ENCODE results near the gene C3orf22. TPM values are rescaled to one million over a fixed set of nuclear protein-coding genes. Genes with fewer than 3 reads are reported as not detected.
A peak's percentile ranks its signal among the peaks of the same experiment; 100 is the strongest.

C3orf22 gene
- total RNA-seq, 6 experiments from 2014 or later, result not detected

- TF ChIP-seq, protein P1, sequence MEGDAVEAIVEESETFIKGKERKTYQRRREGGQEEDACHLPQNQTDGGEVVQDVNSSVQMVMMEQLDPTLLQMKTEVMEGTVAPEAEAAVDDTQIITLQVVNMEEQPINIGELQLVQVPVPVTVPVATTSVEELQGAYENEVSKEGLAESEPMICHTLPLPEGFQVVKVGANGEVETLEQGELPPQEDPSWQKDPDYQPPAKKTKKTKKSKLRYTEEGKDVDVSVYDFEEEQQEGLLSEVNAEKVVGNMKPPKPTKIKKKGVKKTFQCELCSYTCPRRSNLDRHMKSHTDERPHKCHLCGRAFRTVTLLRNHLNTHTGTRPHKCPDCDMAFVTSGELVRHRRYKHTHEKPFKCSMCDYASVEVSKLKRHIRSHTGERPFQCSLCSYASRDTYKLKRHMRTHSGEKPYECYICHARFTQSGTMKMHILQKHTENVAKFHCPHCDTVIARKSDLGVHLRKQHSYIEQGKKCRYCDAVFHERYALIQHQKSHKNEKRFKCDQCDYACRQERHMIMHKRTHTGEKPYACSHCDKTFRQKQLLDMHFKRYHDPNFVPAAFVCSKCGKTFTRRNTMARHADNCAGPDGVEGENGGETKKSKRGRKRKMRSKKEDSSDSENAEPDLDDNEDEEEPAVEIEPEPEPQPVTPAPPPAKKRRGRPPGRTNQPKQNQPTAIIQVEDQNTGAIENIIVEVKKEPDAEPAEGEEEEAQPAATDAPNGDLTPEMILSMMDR (IDR thresholded peaks at IDR 0.05), result no peak
- Mint-ChIP-seq H3K4me1 (ENCODE audit: low read depth) (peaks cover 16% of the 10 kb centered on the region), H3K36me3 (ENCODE audit: low read depth) (no peaks in the 10 kb centered on the region), H3K27ac (no peak overlapping the region), H3K9me3 (no peaks in the 10 kb centered on the region), H3K27me3 (ENCODE audit: insufficient read depth) (peaks cover 26% of the 10 kb centered on the region), H3K4me3 (no peak overlapping the region)
- no peak for DNase-seq
Observed at GRCh38 chr3:126544596-126545281, 14.0 kb downstream of the C3orf22 start.

DNA sequence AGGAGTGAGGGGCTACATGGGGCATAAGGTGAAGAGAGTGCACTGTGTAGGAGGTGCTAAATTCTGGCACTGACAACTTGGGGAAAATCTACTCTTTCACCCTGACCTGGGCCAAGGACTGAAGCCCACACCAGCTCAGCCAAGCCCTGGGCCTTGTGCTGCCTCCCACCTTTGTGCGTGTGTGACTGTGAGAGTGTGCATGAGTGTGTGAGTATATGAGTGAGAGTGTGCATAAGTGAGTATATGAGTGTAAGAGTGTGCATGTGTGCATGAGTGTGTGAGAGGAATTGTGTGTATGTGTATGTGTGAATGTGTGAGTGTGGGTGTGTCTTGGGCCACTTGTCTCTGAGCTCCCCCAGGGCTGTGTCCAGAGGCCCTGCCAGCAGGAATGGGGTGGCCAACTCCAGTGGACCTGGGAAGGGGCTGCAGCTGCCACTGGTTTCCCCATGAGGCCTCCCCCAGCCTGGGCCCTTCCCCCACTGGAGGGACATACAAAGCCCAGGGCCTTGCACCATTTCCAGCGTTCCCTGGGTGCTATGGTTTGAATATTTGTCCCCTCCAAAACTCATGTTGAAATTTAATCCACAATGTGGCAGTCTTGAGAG, 15.2 kb downstream of the C3orf22 start:
- H3K27ac Mint-ChIP-seq, result no peak overlapping the region

DNA sequence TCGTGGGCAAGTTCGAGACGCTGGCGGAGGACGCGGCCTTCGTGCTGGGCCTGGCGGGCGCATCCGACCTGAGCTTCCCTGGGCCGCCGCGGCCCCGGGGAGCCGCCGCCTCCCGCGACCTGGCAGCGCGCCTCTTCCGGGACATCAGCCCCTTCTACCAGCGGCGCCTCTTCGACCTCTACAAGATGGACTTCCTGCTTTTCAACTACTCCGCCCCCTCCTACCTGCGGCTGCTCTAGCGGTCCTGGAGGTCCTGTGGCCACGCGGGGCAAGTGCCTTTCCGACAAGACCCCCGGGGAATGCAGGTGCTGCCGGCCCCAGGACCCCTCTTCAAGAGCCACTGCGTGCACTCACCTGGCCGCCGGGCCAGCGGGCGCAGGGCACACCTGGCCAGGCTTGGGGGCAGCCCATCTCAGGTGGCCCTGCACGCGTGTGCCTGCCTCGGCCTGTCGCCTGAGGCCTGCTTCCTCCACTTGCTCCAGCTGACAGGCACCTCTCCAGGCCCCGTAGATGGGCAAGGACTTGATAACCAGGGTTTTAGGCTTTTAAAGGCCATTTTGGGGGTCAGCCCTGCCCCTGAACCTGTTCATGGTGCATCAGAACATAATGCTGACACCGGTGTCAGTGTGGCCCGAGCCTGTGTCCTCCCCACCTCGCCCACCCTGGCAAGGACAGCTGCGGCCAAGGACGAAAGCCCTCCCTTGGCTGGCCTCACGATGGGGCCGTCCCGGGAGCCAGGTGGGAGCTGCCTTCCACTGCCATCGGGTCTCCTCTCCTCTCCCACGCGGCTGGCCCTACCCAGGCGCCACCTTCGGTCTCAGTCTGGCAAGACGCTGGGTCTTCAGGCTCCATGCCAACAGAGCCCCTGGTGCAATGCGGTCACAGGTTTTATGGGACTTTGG, 16.1 kb downstream of the C3orf22 start:
- no peaks in the 10 kb centered on the region for H3K9me3 Mint-ChIP-seq
- H3K36me3 Mint-ChIP-seq (ENCODE audit: low read depth), result no peaks in the 10 kb centered on the region
- H3K27me3 Mint-ChIP-seq (ENCODE audit: insufficient read depth), result peaks cover 30% of the 10 kb centered on the region
- TF ChIP-seq, protein P1 (IDR thresholded peaks at IDR 0.05), result no peak
- peaks cover 18% of the 10 kb centered on the region for H3K4me1 Mint-ChIP-seq (ENCODE audit: low read depth)
- no peak overlapping the region for H3K4me3 Mint-ChIP-seq
- DNase-seq, result no peak
- H3K27ac Mint-ChIP-seq, result no peak overlapping the region

More for the DNA sequence above, 15.2 kb downstream of the C3orf22 start:
- no peaks in the 10 kb centered on the region for H3K36me3 Mint-ChIP-seq (ENCODE audit: low read depth)
- no peak for DNase-seq
- no peaks in the 10 kb centered on the region for H3K9me3 Mint-ChIP-seq
- TF ChIP-seq, protein P1 (IDR thresholded peaks at IDR 0.05), result no peak
- no peak overlapping the region for H3K4me3 Mint-ChIP-seq
- H3K4me1 Mint-ChIP-seq (ENCODE audit: low read depth), result peaks cover 18% of the 10 kb centered on the region
- peaks cover 24% of the 10 kb centered on the region for H3K27me3 Mint-ChIP-seq (ENCODE audit: insufficient read depth)

- Mint-ChIP-seq H3K27ac (no peak overlapping the region), H3K4me3 (no peak overlapping the region), H3K9me3 (no peaks in the 10 kb centered on the region), H3K36me3 (ENCODE audit: low read depth) (no peaks in the 10 kb centered on the region), H3K4me1 (ENCODE audit: low read depth) (peaks cover 18% of the 10 kb centered on the region), H3K27me3 (ENCODE audit: insufficient read depth) (peaks cover 26% of the 10 kb centered on the region)
- TF ChIP-seq, protein P1 (IDR thresholded peaks at IDR 0.05), result no peak
- no peak for DNase-seq
Observed at GRCh38 chr3:126541628-126542339, 16.9 kb downstream of the C3orf22 start.

- no peaks in the 10 kb centered on the region for H3K9me3 Mint-ChIP-seq
- H3K27me3 Mint-ChIP-seq (ENCODE audit: insufficient read depth), result peaks cover 19% of the 10 kb centered on the region
- H3K27ac Mint-ChIP-seq, result peak overlapping the region; percentile 87
- DNase-seq, result no peak
- H3K4me3 Mint-ChIP-seq, result peak overlapping the region; percentile 56; the same call in 1 of the 2 replicates
- no peaks in the 10 kb centered on the region for H3K36me3 Mint-ChIP-seq (ENCODE audit: low read depth)
- H3K4me1 Mint-ChIP-seq (ENCODE audit: low read depth), result peaks cover 18% of the 10 kb centered on the region
- TF ChIP-seq, protein P1 (IDR thresholded peaks at IDR 0.05), result no peak
Observed at GRCh38 chr3:126540951-126541627, 17.6 kb downstream of the C3orf22 start.
